Fibroblast of skin of right biceps (primary cell): ENCODE measurements around the gene RPS14.

Source experiments
- DNase-seq: peaks from one replicate; pipeline ENCODE4 v3.0.0-alpha.2; 2013

The RPS14 gene

GRCh38 chr5:150412319-150413175 is 37.0 kb downstream of the RPS14 start, which contains the start of gene CD74:
Gene CD74, minus strand, starts transcription at chr5:150412910. Its CDS starts 161 bp downstream, at chr5:150412749.
- DNase-seq: no peak

GRCh38 chr5:150411245-150411979 is 38.1 kb downstream of the RPS14 start:
- no peak for DNase-seq

- DNase-seq: peak; percentile 48
Observed at GRCh38 chr5:150410524-150411244, 38.9 kb downstream of the RPS14 start.

- peak; percentile 80 for DNase-seq
Observed at GRCh38 chr5:150409638-150410523, 39.7 kb downstream of the RPS14 start.

GRCh38 chr5:150408231-150408943 is 41.2 kb downstream of the RPS14 start:
- no peak for DNase-seq

GRCh38 chr5:150407096-150407720 is 42.3 kb downstream of the RPS14 start:
- no peak for DNase-seq

GRCh38 chr5:150406723-150407095 is 42.8 kb downstream of the RPS14 start:
- DNase-seq: no peak

- no peak for DNase-seq
Observed at GRCh38 chr5:150406103-150406722, 43.3 kb downstream of the RPS14 start.

GRCh38 chr5:150404941-150405816 is 44.4 kb downstream of the RPS14 start:
- no peak for DNase-seq

GRCh38 chr5:150404535-150404934 is 45.0 kb downstream of the RPS14 start:
- DNase-seq: no peak

GRCh38 chr5:150404121-150404520 is 45.4 kb downstream of the RPS14 start:
- DNase-seq: no peak

- no peak for DNase-seq
Observed at GRCh38 chr5:150402901-150403342, 46.6 kb downstream of the RPS14 start.

GRCh38 chr5:150402229-150402773 is 47.2 kb downstream of the RPS14 start:
- DNase-seq: no peak

GRCh38 chr5:150401376-150402228 is 47.9 kb downstream of the RPS14 start:
- DNase-seq: no peak

- DNase-seq: no peak
Observed at GRCh38 chr5:150401076-150401375, 48.5 kb downstream of the RPS14 start.

- no peak for DNase-seq
Observed at GRCh38 chr5:150400316-150401075, 49.0 kb downstream of the RPS14 start.

GRCh38 chr5:150399524-150400211 is 49.9 kb downstream of the RPS14 start:
- no peak for DNase-seq
